Activated T-helper 1 cell treated with anti-CD3 and anti-CD28 coated beads, Interleukin-2, amount 50 U/mL, for 16 hours (primary cell): ENCODE data around the gene LRRC14B.
A peak's percentile ranks its signal among the peaks of the same experiment; 100 is the strongest.

Experiments
- DNase-seq, 2 donors: peaks; one replicate each; pipeline ENCODE4 v3.0.0-alpha.2; 2020; ENCODE audit warnings: low read depth in 1 of 2, low spot score in 1 of 2

Gene LRRC14B

GRCh38 chr5:173392-174290 is 17.7 kb upstream of the LRRC14B start:
- no peak for DNase-seq

- DNase-seq = no peak
Measured at GRCh38 chr5:174291-174600, 17.0 kb upstream of the LRRC14B start.

- DNase-seq = no peak
Measured at GRCh38 chr5:174876-175465, 16.3 kb upstream of the LRRC14B start.

GRCh38 chr5:176296-176823 is 14.9 kb upstream of the LRRC14B start:
- DNase-seq = no peak

GRCh38 chr5:178110-178509 is 13.2 kb upstream of the LRRC14B start:
- DNase-seq = no peak

GRCh38 chr5:179401-179800 is 11.9 kb upstream of the LRRC14B start:
- DNase-seq = no peak

GRCh38 chr5:180286-180918 is 10.9 kb upstream of the LRRC14B start:
- no peak for DNase-seq

- no peak for DNase-seq
Measured at GRCh38 chr5:181160-181559, 10.1 kb upstream of the LRRC14B start.

- DNase-seq = no peak
Measured at GRCh38 chr5:181566-181965, 9.7 kb upstream of the LRRC14B start.

- DNase-seq = no peak
Measured at GRCh38 chr5:182126-182525, 9.2 kb upstream of the LRRC14B start.

GRCh38 chr5:184471-184870 is 6.8 kb upstream of the LRRC14B start:
- no peak for DNase-seq

GRCh38 chr5:185095-186070 is 5.9 kb upstream of the LRRC14B start:
- DNase-seq = no peak

- DNase-seq = no peak
Measured at GRCh38 chr5:186091-187041, 4.9 kb upstream of the LRRC14B start.

GRCh38 chr5:187042-187431 is 4.3 kb upstream of the LRRC14B start:
- no peak for DNase-seq

- no peak for DNase-seq
Measured at GRCh38 chr5:187617-188451, 3.5 kb upstream of the LRRC14B start.

GRCh38 chr5:188488-189481 is 2.5 kb upstream of the LRRC14B start:
- peak; percentile 68 to 75 for DNase-seq

GRCh38 chr5:189486-189885 is 1.8 kb upstream of the LRRC14B start:
- no peak for DNase-seq

- no peak for DNase-seq
Measured at GRCh38 chr5:189976-190365, 1.3 kb upstream of the LRRC14B start.
